Right lobe of liver (tissue), 4 donors: Measurements from ENCODE around the gene CADPS.

ENCODE experiments used
- CTCF ChIP-seq, 4 donors: fragments of 200-600 bp in 3 of 4; fragments of 450-650 bp in 1 of 4; IDR thresholded peaks; one replicate each; pipeline versions ENCODE4 v1.5.1 to v1.8.0; 2016 to 2022; ENCODE audit warnings: antibody characterized with exemption in 4 of 4, mild to moderate bottlenecking in 2 of 4
- POLR2A ChIP-seq: fragments of 450-650 bp; IDR thresholded peaks from one replicate; pipeline ENCODE4 v1.6.1; 2017; ENCODE audit warnings: antibody characterized with exemption, mild to moderate bottlenecking
- donor health status: DM: no; HTN: no; CAD: no.
- donor health status: DM: no; HTN: no; CAD: no.
- donor health status: DM: no; HTN: yes; CAD: no.

GRCh38 chr3:62723914-62724217, 151.3 kb downstream of the CADPS start:
- TF ChIP-seq CTCF (IDR thresholded peaks at IDR 0.05) (no peak), POLR2A (no peak)
